Activated CD4-positive, alpha-beta T cell treated with anti-CD3 and anti-CD28 coated beads, Interleukin-2, amount 50 U/mL, for 24 hours (primary cell): ENCODE data around the gene NENF.
"Not testable (repeated sequence)": the region's sequence is repeated elsewhere in the genome, so short reads cannot be mapped to it uniquely, and the experiment has no call there.

Experiments
- DNase-seq, 2 donors: peaks; one replicate each; pipeline ENCODE4 v3.0.0-alpha.2; 2020; ENCODE audit warnings: low read depth in 1 of 2, low spot score in 1 of 2

The NENF gene

GRCh38 chr1:212458817-212459216 is 26.1 kb downstream of the NENF start:
- DNase-seq = no peak

DNA sequence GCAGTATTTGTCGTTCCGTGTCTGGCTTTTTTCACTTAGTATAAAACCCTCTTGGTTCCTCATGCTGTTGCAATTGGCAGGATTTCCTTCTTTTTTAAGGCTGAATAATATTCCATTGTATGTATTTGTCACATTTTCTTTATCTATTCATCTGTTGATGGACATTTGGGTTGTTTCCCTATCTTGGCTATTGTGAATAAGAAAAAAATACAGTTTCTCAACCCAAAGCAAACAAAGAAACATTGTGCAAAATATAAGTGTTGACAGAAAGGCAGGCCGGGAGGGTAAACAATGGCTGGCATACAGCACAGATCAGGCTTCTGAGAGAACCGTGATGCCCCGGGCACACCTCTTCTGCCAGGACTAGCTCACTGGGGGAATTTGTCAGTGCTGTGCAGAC is 26.9 kb downstream of the NENF start:
- no peak for DNase-seq

- DNase-seq = no peak
Observed at GRCh38 chr1:212460376-212460775, 27.7 kb downstream of the NENF start.

- no peak for DNase-seq
Observed at GRCh38 chr1:212461916-212462660, 29.4 kb downstream of the NENF start.

DNA sequence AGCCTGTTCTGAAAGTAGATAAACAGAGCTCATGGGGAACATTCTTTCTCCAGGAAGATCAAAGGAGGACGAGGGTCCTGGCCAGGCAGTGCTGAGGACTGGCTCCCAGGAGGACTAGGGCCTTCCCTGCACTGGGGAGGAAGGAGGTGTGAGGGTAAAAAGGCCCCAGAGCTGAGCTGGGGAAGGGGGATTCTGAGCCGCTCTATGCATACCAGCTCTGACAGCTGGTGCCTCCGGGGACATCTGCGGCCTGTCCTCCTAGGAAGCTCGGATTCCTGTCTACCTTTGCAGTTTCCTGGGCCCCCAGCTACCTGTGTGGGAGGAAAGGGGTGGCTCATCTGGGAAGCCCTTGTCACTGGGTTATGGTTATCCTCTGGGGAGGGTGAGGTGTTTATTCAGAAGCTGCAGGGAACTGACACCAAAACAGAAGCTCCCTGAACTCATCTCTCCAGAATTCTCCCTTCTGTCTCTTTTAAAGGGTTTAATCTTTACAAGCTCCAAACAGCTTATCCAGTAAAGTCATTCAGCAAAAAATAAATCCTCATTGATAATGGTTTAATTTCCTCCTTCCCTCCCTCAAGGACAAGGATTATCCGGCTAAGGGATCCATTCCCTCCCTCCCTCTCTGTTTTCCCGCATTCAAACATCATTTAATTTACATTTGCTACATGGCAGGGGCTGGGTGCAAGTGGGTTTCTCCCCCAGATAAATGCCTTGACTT is 31.0 kb downstream of the NENF start:
- DNase-seq = no peak

GRCh38 chr1:212465311-212465710 is 32.6 kb downstream of the NENF start:
- DNase-seq = no peak

GRCh38 chr1:212466437-212466836 is 33.7 kb downstream of the NENF start:
- DNase-seq = no peak

DNA sequence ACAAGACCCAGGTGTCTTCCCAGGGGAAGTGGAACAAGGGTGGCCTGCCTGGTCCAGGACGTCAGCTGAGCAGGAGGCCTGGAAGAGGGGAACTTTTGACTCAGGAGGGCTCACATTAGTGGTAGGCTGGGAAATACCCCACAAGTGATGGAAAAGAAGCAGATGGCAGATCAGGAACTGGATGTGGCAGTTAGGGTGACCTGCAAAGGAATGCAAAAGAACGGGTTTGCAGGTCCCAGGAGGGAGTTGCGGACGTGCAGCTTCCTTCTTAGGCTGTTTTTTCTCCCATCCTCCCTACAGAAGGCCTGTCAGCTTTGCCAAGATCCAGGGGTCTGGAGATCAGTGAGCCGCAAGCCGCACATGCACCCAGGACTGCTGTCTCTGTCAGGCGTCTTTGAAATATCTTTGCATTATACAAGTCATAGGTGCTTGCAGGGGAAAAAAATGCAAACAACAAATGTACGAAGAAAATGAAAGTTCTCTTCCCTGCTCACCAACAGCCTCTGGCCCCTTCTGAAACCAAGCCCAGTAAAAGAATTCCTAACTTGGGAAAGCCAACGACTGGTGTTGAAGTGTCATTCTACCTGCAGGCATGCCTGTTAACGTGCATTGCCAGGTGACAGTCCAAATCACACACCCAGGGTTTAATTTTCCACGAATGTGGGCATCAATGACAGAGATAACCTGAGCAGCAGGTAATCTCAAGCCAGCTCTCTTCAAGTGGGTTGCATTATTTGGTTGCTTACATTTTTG is 34.4 kb downstream of the NENF start:
- no peak for DNase-seq

- DNase-seq = no peak
Observed at GRCh38 chr1:212467843-212468482, 35.2 kb downstream of the NENF start.

- no peak for DNase-seq
Observed at GRCh38 chr1:212470059-212470458, 37.3 kb downstream of the NENF start.

DNA sequence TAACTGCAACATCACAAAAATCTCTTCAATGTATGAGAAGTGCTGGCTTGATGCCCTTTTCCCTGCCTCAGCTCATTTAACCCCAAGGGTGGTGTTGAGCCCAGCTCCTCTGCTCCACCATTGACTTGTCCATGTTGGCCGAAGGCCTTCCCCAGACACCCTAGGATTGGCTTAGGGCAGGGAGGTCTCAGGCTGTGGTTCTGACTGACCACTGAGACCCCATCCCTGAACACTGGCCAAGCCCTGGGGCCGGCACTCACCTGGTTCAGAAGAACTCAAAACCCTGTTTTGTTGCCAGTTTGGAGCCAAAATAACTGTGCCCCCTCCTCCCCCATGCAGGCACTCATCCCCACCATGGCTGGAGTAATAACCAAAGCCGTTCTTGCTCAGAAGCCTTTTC is 38.6 kb downstream of the NENF start:
- no peak for DNase-seq

- DNase-seq = no peak
Observed at GRCh38 chr1:212471891-212472675, 39.4 kb downstream of the NENF start.

DNA sequence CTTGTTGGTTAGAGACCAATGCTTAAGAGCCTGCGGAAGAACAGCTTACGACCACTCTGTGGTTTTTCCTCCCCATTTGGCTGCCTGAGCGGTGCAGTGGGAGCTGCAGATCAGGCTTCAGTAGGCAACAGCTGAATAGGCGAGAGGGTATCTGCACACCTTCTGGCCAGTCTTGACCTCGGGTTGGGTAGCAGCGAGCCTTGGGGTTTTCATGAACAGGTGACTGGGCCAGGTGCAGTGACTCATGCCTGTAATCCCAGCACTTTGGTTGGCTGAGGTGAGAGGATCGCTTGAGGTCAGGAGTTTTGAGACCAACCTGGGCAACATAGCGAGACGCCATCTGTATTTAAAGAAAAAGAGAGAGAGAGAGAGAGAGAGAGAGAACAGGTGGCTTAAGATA is 41.0 kb downstream of the NENF start:
- DNase-seq = no peak

DNA sequence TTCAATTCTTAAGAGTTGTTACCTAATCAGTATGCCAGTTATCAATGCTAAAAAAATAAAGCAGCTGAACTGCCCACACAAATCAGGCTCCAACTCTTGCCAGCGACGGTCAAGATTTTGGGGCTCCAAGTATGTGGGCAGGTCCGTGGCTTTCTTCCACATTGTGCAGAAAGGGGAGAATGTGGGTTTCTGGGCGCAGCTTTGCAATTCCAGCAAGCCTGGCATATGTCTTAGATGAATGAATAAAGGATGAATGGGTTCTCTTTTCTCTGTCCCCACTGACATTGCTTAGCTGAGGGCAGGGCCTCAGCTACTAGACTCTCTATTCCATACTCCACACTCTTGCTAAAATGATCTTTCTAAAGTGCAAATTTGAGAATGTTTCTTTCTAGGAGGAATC is 42.4 kb downstream of the NENF start:
- DNase-seq = no peak

DNA sequence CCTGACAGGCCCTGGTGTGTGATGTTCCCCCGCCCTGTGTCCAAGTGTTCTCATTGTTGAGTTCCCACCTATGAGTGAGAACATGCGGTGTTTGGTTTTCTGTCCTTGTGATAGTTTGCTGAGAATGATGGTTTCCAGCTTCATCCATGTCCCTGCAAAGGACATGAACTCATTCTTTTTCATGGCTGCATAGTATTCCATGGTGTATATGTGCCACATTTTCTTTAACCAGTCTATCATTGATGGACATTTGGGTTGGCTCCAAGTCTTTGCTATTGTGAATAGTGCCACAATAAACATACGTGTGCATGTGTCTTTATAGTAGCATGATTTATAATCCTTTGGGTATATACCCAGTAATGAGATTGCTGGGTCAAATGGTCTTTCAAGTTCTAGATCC is 43.1 kb downstream of the NENF start:
- DNase-seq = not testable (repeated sequence)

DNA sequence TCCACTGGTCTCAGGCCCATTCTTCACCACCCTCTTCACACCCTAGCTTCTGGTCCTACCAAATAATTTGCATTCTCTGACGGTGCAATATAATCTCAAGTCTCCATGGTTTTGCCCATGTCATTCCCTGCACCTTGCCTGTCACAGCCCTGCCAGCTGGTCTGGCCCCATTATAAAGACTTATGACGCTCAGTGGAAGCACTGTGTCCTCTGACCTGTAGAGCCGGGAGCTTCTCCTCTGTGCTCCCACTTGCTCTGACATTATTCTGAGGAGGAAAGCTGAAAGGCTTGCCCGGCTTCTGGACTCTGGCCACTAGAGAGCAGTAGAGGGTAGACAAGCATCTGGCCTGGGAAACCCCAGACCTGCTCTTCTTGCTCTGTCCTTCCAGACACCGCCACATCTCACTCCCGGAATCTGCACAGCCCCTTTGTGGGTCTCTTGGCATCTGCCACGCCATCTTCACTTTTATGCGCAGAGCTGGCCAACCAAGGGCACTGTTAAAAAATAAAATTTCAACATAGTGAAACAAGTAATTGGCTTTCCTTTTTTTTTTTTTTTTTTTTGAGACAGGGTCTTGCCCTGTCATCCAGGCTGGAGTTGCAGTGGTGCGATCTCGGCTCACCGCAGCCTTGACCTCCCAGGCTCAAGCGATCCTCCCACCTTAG is 44.4 kb downstream of the NENF start:
- DNase-seq = peak; percentile 53 to 79

- no peak for DNase-seq
Observed at GRCh38 chr1:212477680-212478466, 45.2 kb downstream of the NENF start.

DNA sequence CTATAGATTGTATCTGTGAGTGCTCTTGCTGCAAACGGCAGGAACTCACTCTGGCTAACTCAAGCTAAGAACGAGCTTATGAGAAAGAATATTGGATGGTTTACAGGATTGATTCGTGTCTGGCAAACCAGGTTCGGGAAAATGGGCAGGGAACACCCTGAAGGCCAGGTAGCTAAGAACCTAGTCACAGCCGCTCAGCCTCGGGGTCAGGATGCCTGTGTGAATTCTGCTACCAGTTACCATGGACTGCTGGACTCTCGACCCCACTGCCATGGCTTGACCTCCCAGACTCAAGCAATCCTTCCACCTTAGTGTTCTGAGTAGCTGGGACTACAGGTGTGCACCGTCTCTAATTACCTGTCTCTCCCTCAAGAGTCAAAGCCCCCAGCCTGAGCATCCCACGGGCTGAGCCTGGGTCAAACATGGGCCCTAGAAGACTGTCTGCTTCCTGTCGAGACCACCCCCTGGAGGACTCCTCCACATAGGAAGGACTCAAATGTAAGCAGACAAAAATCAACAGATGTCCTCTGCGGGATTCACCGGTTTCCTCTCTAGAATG is 45.8 kb downstream of the NENF start:
- DNase-seq = no peak

DNA sequence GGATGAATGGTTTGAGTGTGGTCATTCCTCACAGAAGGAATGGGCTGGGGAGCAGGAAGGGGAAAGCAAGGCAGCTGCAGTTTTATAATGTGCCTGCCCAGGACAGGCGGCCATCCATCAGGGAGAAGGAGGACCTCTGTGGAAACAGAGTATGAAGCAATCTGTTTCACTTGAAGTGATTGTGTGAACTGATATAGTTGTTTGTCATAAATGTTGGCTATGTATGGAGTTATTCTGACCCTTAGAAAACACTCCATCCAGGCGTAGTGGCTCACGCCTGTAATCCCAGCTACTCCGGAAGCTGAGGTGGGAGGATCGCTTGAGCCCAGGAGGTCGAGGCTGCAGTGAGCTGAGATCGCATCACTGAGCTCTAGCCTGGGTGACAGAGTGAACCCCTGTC is 46.5 kb downstream of the NENF start:
- DNase-seq = no peak
